ENCODE data around the gene ZNF730.
"Not testable (repeated sequence)": the region's sequence is repeated elsewhere in the genome, so short reads cannot be mapped to it uniquely, and the experiment has no call there.

- not testable (repeated sequence) for TF ChIP-seq POLR2AphosphoS5 (IDR thresholded peaks at IDR 0.05); CTCF (IDR thresholded peaks at IDR 0.05); EP300 (IDR thresholded peaks at IDR 0.05); POLR2A (IDR thresholded peaks at IDR 0.05; ENCODE audit: low read depth)
These were observed 51.5 kb downstream of the ZNF730 start for GRCh38 chr19:23168286-23168685.

Data from esophagus muscularis mucosa (tissue), 4 donors.